LHCN-M2 (cell line): Measurements from ENCODE around the gene GFPT1. TPM values are rescaled to one million over a fixed set of nuclear protein-coding genes. Genes with fewer than 3 reads are reported as not detected.
"Not testable (repeated sequence)": the region's sequence is repeated elsewhere in the genome, so short reads cannot be mapped to it uniquely, and the experiment has no call there.

Source experiments
- DNase-seq: peaks from one replicate; pipeline ENCODE4 v3.0.0-alpha.2; 2012; ENCODE audit warnings: low read depth
- total RNA-seq: library from RNA; depleted of rRNA; stranded (reverse); fragments of >200 nt; gene quantifications from 2 replicates; pipeline ENCODE4 v1.2.3, GENCODE V29; 2014

GFPT1 gene
- total RNA-seq, 1 experiment from 2014 or later: 32.6 TPM

GRCh38 chr2:69384618-69385081 lies 2.4 kb downstream of the GFPT1 start:
- peak; percentile 7 for DNase-seq

DNA sequence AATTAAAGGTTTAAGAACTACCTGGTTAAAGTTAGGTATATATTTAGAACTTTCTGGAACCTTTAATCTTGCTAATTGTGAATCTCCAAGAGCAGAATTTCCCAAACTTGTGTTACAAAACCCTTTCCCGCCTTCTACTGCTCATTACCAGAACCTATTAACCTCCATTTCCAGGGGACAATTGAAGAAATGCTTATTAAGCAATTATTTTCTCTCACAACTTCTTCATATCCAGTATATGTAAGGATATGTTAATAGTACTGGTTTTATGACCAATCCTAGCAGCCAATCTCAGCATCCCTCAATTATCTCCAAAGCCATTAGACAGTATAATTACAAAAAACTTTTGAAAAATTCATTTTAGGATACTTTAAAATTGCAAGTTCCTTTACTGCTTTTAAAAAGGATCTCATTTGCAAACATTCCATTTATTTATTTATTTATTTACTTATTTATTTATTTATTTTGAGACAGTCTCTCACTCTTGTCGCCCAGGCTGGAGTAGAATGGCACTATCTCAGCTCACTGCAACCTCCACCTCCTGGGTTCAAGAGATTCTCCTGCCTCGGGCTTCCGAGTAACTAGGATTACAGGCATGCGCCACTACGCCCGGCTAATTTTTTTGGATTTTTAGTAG lies 3.7 kb downstream of the GFPT1 start:
- DNase-seq: no peak

DNA sequence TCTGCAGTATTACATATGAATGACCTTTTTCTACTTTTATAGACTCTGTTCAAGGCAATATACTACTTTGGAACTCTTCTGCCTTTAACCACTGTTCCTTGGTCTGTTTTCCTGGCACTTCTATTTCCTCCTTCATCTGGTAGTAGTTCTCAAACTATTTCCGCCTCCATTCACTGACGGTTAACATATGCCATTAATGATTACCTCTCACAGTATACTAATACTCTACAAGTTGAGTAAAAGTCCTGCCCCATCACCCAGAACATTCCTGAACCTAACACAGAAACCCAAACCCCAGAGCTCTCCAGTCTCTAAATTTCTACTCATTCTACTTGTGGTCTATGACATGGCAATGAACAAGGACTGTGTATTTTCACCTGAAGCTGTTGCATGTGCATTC lies 4.5 kb downstream of the GFPT1 start:
- no peak for DNase-seq

DNA sequence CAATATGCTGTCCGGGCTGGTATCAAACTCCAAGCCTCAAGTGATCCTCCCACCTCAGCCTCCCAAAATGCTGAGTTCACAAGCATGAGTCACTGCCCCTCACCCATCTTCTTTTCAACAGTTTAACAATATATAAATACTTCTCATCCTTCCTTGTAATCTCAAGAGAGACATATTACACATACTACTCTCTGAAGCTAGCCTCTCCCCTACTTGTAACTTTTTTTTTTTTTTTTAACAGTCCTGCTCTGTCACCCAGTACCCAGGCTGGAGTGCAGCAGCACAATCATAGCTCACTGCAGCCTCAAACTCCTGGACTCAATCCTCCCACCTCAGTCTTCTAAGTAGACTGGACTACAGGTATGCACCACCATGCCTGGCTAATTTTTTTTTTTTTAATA lies 5.7 kb downstream of the GFPT1 start:
- DNase-seq: peak; percentile 31

DNA sequence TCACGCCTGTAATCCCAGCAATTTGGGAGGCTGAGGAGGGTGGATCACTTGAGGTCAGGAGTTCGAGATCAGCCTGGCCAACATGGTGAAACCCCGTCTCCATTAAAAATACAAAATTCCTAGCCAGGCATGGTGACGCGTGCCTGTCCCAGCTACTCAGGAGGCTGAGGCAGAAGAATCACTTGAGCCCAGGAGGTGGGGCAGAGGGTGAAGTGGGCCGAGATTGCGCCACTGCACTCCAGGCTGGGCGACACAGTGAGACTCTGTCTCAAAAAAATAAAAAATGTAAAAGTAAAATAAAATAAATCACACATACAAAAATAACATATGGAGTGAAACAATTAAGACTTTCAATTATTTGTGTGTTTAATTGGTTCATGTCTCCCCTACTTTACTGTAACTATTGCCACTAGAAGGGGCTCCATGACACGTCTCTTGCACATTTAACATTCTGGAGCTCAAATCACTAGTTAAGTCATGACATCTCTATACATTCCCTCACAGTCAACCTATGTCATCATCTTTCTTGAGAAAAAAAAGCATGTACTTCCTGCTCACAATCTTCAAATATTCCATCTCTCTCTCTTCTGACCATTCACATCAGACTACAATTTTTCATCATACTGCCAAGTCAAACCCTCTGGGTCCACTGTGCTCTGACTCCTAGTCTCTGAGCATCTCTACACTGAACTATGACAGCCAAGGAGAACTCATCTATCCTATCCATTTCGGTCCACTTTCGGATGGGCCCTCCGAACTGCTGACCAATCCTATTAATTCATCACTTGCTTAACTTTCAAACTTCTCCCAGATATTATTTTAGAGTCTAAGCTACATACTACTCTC lies 6.7 kb downstream of the GFPT1 start:
- no peak for DNase-seq

GRCh38 chr2:69376403-69376802 lies 10.6 kb downstream of the GFPT1 start:
- no peak for DNase-seq

DNA sequence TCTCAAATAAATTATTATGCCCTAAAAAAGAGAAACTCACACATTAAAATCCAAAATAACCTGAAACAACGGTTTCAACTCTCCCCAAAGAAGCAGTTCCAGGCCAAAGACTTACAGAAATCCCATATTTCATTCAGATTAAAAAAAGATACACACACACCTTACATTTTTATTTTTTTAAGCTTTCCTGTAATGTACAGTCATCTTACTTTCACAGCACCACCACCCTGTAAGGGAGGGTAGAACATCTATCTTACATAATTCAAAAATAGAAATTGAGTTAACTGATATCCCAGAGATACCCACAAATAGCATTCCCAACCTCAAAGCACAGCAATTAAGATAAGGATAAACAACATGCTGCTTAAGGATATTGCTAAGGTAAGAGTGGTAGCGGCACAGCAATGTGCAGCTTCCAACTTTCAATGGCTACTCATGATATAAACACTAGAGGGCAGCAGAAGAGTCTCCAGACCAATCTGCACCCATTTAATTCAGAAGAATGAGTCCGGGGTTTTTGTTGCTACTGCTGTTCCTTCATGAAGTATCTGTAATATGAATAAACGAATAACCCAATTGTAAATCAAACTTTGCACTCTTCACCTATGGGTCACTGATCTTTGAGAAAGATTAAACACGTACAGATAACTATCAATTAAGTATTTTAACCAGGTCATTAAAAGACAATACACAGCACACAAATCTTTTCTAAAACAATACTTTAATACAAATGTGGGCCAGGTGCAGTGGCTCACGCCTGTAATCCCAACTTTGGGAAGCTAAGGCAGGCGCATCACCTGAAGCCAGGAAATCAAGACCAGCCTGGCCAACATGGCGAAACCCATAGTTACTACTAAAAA lies 11.3 kb downstream of the GFPT1 start:
- peak; percentile 35 for DNase-seq

DNA sequence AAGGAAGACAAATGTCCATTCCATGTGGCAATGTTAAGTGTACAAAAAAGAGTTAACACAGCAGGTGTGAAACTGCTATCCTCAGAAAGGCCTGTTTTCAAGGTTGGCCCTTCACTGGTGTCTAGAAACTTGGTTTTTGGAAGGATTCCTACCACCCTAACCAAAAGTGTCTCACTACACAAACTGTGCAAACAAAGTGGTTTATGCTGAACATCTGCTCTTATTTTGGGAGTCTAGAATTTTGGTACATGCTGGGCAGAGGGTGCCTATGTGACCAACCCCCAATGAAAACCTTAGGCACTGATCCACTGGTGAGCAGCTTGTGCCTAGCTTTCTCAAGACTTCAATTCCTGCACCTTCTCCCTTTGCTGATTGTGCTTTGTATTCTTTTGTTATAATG lies 14.3 kb downstream of the GFPT1 start:
- no peak for DNase-seq

DNA sequence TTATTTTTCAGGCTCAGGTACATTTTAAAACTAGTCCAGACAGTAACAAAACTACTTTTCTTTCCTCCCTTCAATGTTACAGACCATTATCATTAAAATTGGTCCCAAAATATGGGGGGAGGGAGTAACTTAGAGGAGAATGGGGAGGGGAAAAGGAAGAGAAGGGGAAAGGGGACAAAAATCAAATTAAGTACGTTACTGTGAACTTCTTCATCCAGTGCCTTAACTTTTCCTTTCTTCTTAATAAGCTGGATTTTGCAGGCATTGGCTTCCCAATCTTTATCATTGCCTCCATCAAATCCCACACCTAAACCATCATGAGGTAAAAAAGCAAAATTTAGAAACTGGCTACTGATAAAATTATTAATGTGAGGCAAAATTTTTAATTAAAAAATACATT lies 17.2 kb downstream of the GFPT1 start:
- no peak for DNase-seq

GRCh38 chr2:69368588-69368987 lies 18.4 kb downstream of the GFPT1 start:
- no peak for DNase-seq

GRCh38 chr2:69359371-69359770 lies 27.7 kb downstream of the GFPT1 start:
- no peak for DNase-seq

DNA sequence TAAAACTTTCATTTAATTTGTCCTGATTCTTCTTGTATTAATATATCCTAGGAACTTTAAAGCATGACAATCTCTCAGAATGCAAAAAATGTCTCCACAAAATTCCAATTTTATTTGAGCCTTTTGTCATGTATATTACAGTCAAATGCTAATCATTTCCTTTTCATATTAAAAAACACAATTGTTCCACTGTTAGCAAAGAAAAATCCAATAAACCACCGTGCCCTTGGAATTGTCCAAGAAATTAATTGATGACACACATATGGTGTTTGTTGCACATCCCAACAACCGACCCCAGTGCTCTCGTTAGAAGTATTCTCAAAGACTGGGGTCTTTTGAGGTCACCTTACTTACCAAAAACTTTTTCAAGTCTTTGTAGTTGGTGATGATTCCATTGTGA lies 28.1 kb downstream of the GFPT1 start:
- no peak for DNase-seq

- no peak for DNase-seq
Observed at GRCh38 chr2:69356471-69356870, 30.6 kb downstream of the GFPT1 start.

- DNase-seq: not testable (repeated sequence)
Observed at GRCh38 chr2:69354976-69355375, 32.1 kb downstream of the GFPT1 start.

GRCh38 chr2:69353360-69353759 lies 33.7 kb downstream of the GFPT1 start:
- no peak for DNase-seq

GRCh38 chr2:69348781-69349180 lies 38.2 kb downstream of the GFPT1 start:
- no peak for DNase-seq

GRCh38 chr2:69345434-69345833 lies 41.6 kb downstream of the GFPT1 start:
- DNase-seq: peak; percentile 9

- no peak for DNase-seq
Observed at GRCh38 chr2:69344305-69344704, 42.7 kb downstream of the GFPT1 start.

GRCh38 chr2:69340101-69340775 lies 46.8 kb downstream of the GFPT1 start:
- DNase-seq: peak; percentile 39

DNA sequence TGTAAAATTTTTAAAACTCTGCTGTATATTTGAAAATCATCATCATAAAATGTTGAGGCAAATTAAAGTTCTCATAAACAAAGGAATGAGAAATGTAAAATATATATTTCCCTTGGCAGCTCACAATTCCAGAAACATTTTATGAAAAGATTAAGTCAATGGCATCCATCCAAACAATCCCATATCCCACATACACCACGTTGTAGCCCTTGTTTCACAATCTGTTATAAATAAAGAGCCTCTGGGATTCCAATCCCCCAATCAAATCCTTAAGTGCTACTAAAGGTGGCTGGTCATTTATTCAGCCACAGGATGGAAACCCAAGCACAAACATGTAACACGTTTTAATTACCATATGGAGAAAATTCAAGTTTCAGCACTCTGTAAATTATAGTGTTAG lies 51.7 kb downstream of the GFPT1 start:
- no peak for DNase-seq

DNA sequence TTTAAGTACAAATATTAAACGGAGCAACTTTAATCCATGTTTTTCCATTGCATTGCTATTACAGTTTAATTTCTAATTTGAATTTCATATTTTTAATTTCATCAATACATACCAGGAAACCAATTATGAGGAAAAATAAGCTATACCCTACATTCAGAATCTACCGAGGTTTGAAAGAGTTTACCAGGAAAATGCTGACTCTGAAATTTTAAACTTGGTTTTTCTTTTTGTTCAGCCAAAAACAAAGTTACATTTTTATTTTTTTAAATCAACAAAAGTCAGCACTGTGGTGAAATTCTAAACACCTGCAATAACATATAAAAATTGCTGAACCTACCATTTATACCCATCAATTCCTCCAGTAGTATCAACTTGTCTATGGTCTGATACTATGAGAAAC lies 53.7 kb downstream of the GFPT1 start:
- no peak for DNase-seq

- no peak for DNase-seq
Observed at GRCh38 chr2:69330781-69331180, 56.2 kb downstream of the GFPT1 start.
